Trophoblast cell (in vitro differentiated cells and primary cell): ENCODE data around the gene EPHB2.

Source experiments
- DNase-seq, 2 donors: peaks; one replicate each; pipeline ENCODE4 v3.0.0-alpha.2; 2016
- H2AFZ ChIP-seq: 2 replicates; pipeline ENCODE4 v1.6.1; 2013; ENCODE audit warnings: low read length, moderate library complexity, mild to moderate bottlenecking; ENCODE audit not compliant: insufficient read depth, poor library complexity
- H2AK5ac ChIP-seq: 2 replicates; pipeline ENCODE4 v1.6.1; 2013; ENCODE audit warnings: mild to moderate bottlenecking, low read length
- H2BK120ac ChIP-seq: 2 replicates; pipeline ENCODE4 v1.6.1; 2013; ENCODE audit warnings: low read length, mild to moderate bottlenecking, moderate library complexity; ENCODE audit not compliant: insufficient read depth, poor library complexity
- H2BK12ac ChIP-seq: 2 replicates; pipeline ENCODE4 v1.6.1; 2013; ENCODE audit warnings: mild to moderate bottlenecking, low read length, moderate library complexity
- H2BK5ac ChIP-seq: 2 replicates; pipeline ENCODE4 v1.6.1; 2013; ENCODE audit warnings: low read length, low read depth, moderate library complexity, mild to moderate bottlenecking; ENCODE audit not compliant: poor library complexity
- H3K14ac ChIP-seq: 2 replicates; pipeline ENCODE4 v1.6.1; 2013; ENCODE audit warnings: mild to moderate bottlenecking, low read length
- H3K18ac ChIP-seq: 2 replicates; pipeline ENCODE4 v1.6.1; 2013; ENCODE audit warnings: mild to moderate bottlenecking, low read length
- H3K23ac ChIP-seq: 2 replicates; pipeline ENCODE4 v1.6.1; 2013; ENCODE audit warnings: low read length
- H3K27ac ChIP-seq: 2 replicates; pipeline ENCODE4 v1.5.1; 2013; ENCODE audit warnings: low read depth, mild to moderate bottlenecking, inconsistent platforms, low read length, moderate library complexity
- H3K27me3 ChIP-seq: 2 replicates; pipeline ENCODE4 v1.6.1; 2013; ENCODE audit warnings: inconsistent platforms, mild to moderate bottlenecking, low read length, moderate library complexity; ENCODE audit not compliant: insufficient read depth
- H3K36me3 ChIP-seq, 2 experiments: 1 replicate in 1 of 2; 2 replicates in 1 of 2; pipeline ENCODE4 v1.6.1; 2013; ENCODE audit warnings: low read length in 2 of 2, mild to moderate bottlenecking in 2 of 2, moderate library complexity in 1 of 2; ENCODE audit not compliant: insufficient read depth in 2 of 2, control insufficient read depth in 1 of 2
- H3K4ac ChIP-seq: 2 replicates; pipeline ENCODE4 v1.6.1; 2013; ENCODE audit warnings: low read depth, mild to moderate bottlenecking, low read length, moderate library complexity
- H3K4me1 ChIP-seq, 2 experiments: 1 replicate in 1 of 2; 2 replicates in 1 of 2; pipeline ENCODE4 v1.6.1; 2013; ENCODE audit warnings: low read length in 2 of 2, mild to moderate bottlenecking in 2 of 2, moderate library complexity in 1 of 2; ENCODE audit not compliant: insufficient read depth in 2 of 2, control insufficient read depth in 1 of 2
- H3K4me2 ChIP-seq: 2 replicates; pipeline ENCODE4 v1.6.1; 2013; ENCODE audit warnings: inconsistent platforms, mild to moderate bottlenecking, low read length, moderate library complexity
- H3K4me3 ChIP-seq: 2 replicates; pipeline ENCODE4 v1.5.1; 2013; ENCODE audit warnings: mild to moderate bottlenecking, low read depth, low read length, inconsistent platforms
- H3K79me1 ChIP-seq: one replicate; pipeline ENCODE4 v1.6.1; 2013; ENCODE audit warnings: low read length
- H3K79me2 ChIP-seq: 2 replicates; pipeline ENCODE4 v1.6.1; 2013; ENCODE audit warnings: low read length, mild to moderate bottlenecking; ENCODE audit not compliant: control insufficient read depth, insufficient read depth, poor library complexity
- H3K9ac ChIP-seq: 2 replicates; pipeline ENCODE4 v1.6.1; 2013; ENCODE audit warnings: mild to moderate bottlenecking, low read length
- H3K9me3 ChIP-seq: 2 replicates; pipeline ENCODE4 v1.6.1; 2013; ENCODE audit warnings: low read depth, mild to moderate bottlenecking, control low read depth, inconsistent platforms, low read length; ENCODE audit not compliant: insufficient read depth
- H4K12ac ChIP-seq: 2 replicates; pipeline ENCODE4 v1.6.1; 2013; ENCODE audit warnings: low read depth, mild to moderate bottlenecking, low read length, moderate library complexity
- H4K8ac ChIP-seq: 2 replicates; pipeline ENCODE4 v1.6.1; 2013; ENCODE audit warnings: low read depth, mild to moderate bottlenecking, low read length, moderate library complexity
- H4K91ac ChIP-seq: one replicate; pipeline ENCODE4 v1.6.1; 2013; ENCODE audit warnings: low read depth, mild to moderate bottlenecking, low read length, moderate library complexity
- WGBS: extraction: QIAGEN DNeasy Blood & Tissue Kit; methylation state at CpG from one replicate; pipeline ENCODE4 v1.1.7; 2013; ENCODE audit warnings: missing lambda C conversion rate; ENCODE audit not compliant: insufficient read length, insufficient coverage; ENCODE audit errors: extremely low coverage; 5-methylcytosine and 5-hydroxymethylcytosine counted together

The EPHB2 gene

DNA sequence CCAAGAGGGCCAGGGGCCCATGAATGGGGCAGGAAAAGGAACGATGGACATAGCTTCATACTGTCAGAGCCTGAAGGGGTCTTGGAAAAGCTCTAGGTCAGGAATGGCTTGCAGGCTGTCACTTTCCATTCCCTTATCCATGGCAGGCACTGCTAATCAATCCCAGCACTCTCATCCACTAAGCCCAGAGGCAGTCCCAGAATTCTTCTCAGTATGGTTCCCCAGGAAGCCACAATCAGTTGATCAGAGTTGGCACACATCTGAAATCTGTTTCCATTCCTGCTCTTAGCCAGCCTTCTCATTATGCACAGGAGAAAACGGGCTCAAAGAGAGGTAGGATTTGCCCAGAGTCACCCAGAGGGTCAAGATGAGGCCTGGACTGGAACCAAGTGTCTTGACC, 196.3 kb downstream of the EPHB2 start:
- no peak overlapping the region for H4K12ac ChIP-seq
- no CpG with 5 or more reads among the region's 2 CpGs for WGBS

GRCh38 chr1:22907528-22907927, 196.9 kb downstream of the EPHB2 start:
- H3K36me3 ChIP-seq, result no peaks in the 10 kb centered on the region
- DNase-seq, result no peak
- H3K79me2 ChIP-seq, result no peaks in the 10 kb centered on the region
- no peak overlapping the region for H4K12ac ChIP-seq
- H3K4ac ChIP-seq, result no peak overlapping the region
- H2AK5ac ChIP-seq, result no peak overlapping the region
- H2BK120ac ChIP-seq, result no peak overlapping the region
- H3K9ac ChIP-seq, result no peak overlapping the region
- H3K4me1 ChIP-seq, result no peaks in the 10 kb centered on the region
- no peak overlapping the region for H3K18ac ChIP-seq
- H3K4me2 ChIP-seq, result no peak overlapping the region
- no peak overlapping the region for H4K91ac ChIP-seq
- H2BK12ac ChIP-seq, result no peak overlapping the region
- H3K79me1 ChIP-seq, result no peaks in the 10 kb centered on the region
- H3K9me3 ChIP-seq, result no peaks in the 10 kb centered on the region
- no peak overlapping the region for H3K23ac ChIP-seq
- H3K27ac ChIP-seq, result no peak overlapping the region
- no CpG with 5 or more reads among the region's 3 CpGs for WGBS
- no peak overlapping the region for H4K8ac ChIP-seq
- no peaks in the 10 kb centered on the region for H3K27me3 ChIP-seq
- no peak overlapping the region for H3K14ac ChIP-seq
- no peak overlapping the region for H3K4me3 ChIP-seq
- no peak overlapping the region for H2AFZ ChIP-seq
- H2BK5ac ChIP-seq, result no peak overlapping the region

More for the DNA sequence above, 196.3 kb downstream of the EPHB2 start:
- Histone ChIP-seq H3K14ac (no peak overlapping the region), H3K79me1 (no peaks in the 10 kb centered on the region), H3K27ac (no peak overlapping the region), H3K9ac (no peak overlapping the region), H4K91ac (no peak overlapping the region), H2BK12ac (no peak overlapping the region), H3K23ac (no peak overlapping the region), H3K4ac (no peak overlapping the region), H3K27me3 (no peaks in the 10 kb centered on the region), H3K18ac (no peak overlapping the region), H2BK5ac (no peak overlapping the region), H3K4me3 (no peak overlapping the region), H2BK120ac (no peak overlapping the region), H3K9me3 (no peaks in the 10 kb centered on the region), H3K79me2 (no peaks in the 10 kb centered on the region), H3K4me2 (no peak overlapping the region), H2AK5ac (no peak overlapping the region), H4K8ac (no peak overlapping the region), H2AFZ (no peak overlapping the region), H3K4me1 (no peaks in the 10 kb centered on the region), H3K36me3 (no peaks in the 10 kb centered on the region)
- no peak for DNase-seq

DNA sequence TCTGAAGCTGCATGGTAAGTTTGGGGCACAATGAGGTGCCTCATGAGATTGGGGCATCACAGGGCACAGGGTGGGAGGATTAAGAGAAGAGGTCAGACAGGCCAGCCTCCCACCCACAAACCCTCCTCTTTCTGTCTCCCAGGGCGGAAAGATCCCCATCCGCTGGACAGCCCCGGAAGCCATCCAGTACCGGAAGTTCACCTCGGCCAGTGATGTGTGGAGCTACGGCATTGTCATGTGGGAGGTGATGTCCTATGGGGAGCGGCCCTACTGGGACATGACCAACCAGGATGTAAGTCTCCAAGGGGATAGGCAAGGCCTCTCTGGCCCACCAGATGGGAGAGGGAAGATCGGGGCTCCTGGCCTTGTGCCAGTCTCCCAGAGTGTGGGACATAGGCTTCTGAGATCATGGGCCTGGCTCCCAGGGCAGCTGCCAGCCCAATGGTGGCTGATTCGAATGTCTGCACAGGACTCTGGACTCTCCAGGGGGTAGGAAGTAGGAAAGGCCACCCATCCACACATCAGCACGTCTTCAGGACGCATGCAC, 198.3 kb downstream of the EPHB2 start:
- no peak overlapping the region for H2BK120ac ChIP-seq
- no peaks in the 10 kb centered on the region for H3K4me1 ChIP-seq
- H3K36me3 ChIP-seq, result no peaks in the 10 kb centered on the region
- H3K4ac ChIP-seq, result no peak overlapping the region
- no CpG with 5 or more reads among the region's 11 CpGs for WGBS
- H4K12ac ChIP-seq, result no peak overlapping the region
- no peak overlapping the region for H3K14ac ChIP-seq
- H3K79me1 ChIP-seq, result no peaks in the 10 kb centered on the region
- DNase-seq, result no peak
- H3K23ac ChIP-seq, result no peak overlapping the region
- H3K4me2 ChIP-seq, result no peak overlapping the region
- H3K9me3 ChIP-seq, result no peaks in the 10 kb centered on the region
- no peak overlapping the region for H2BK12ac ChIP-seq
- H4K91ac ChIP-seq, result no peak overlapping the region
- no peak overlapping the region for H2AFZ ChIP-seq
- no peak overlapping the region for H4K8ac ChIP-seq
- no peak overlapping the region for H2AK5ac ChIP-seq
- no peaks in the 10 kb centered on the region for H3K27me3 ChIP-seq
- no peak overlapping the region for H3K18ac ChIP-seq
- H3K9ac ChIP-seq, result no peak overlapping the region
- no peak overlapping the region for H3K4me3 ChIP-seq
- no peak overlapping the region for H2BK5ac ChIP-seq
- no peaks in the 10 kb centered on the region for H3K79me2 ChIP-seq
- no peak overlapping the region for H3K27ac ChIP-seq

GRCh38 chr1:22910286-22910685, 199.6 kb downstream of the EPHB2 start:
- WGBS, result no CpG with 5 or more reads among the region's 13 CpGs
- H4K12ac ChIP-seq, result no peak overlapping the region
- no peak for DNase-seq
- no peaks in the 10 kb centered on the region for H3K79me1 ChIP-seq
- H3K4me1 ChIP-seq, result no peaks in the 10 kb centered on the region
- H3K4ac ChIP-seq, result no peak overlapping the region
- no peaks in the 10 kb centered on the region for H3K27me3 ChIP-seq
- no peaks in the 10 kb centered on the region for H3K36me3 ChIP-seq
- H2AFZ ChIP-seq, result no peak overlapping the region
- H3K9me3 ChIP-seq, result no peaks in the 10 kb centered on the region
- H3K4me2 ChIP-seq, result no peak overlapping the region
- H4K91ac ChIP-seq, result no peak overlapping the region
- no peak overlapping the region for H2BK120ac ChIP-seq
- no peak overlapping the region for H2BK5ac ChIP-seq
- no peak overlapping the region for H2BK12ac ChIP-seq
- H3K9ac ChIP-seq, result no peak overlapping the region
- no peak overlapping the region for H3K23ac ChIP-seq
- no peak overlapping the region for H3K4me3 ChIP-seq
- no peak overlapping the region for H3K14ac ChIP-seq
- H3K18ac ChIP-seq, result no peak overlapping the region
- H4K8ac ChIP-seq, result no peak overlapping the region
- H3K79me2 ChIP-seq, result no peaks in the 10 kb centered on the region
- no peak overlapping the region for H2AK5ac ChIP-seq
- no peak overlapping the region for H3K27ac ChIP-seq
